Cardiac fibroblast (primary cell): ENCODE data around the gene SSBP3.
A peak's percentile ranks its signal among the peaks of the same experiment; 100 is the strongest.

Experiments used
- DNase-seq, 2 donors: peaks; one replicate each; pipeline versions ENCODE4 v3.0.0 to v3.0.0-alpha.2; 2010; ENCODE audit warnings: low read depth in 2 of 2
- H3K4me3 ChIP-seq, 2 donors: replicated peaks in 1 of 2; 1 replicate in 1 of 2; 2 replicates in 1 of 2; pipeline ENCODE4 v1.5.1; 2011; ENCODE audit warnings: low read depth in 2 of 2, low read length in 2 of 2, mild to moderate bottlenecking in 2 of 2, moderate library complexity in 1 of 2
- TF ChIP-seq, protein P1 (sequence below): IDR thresholded peaks from one replicate; pipeline ENCODE4 v1.5.1; 2011; ENCODE audit warnings: low read depth, mild to moderate bottlenecking, low read length, inconsistent platforms

Gene SSBP3

DNA sequence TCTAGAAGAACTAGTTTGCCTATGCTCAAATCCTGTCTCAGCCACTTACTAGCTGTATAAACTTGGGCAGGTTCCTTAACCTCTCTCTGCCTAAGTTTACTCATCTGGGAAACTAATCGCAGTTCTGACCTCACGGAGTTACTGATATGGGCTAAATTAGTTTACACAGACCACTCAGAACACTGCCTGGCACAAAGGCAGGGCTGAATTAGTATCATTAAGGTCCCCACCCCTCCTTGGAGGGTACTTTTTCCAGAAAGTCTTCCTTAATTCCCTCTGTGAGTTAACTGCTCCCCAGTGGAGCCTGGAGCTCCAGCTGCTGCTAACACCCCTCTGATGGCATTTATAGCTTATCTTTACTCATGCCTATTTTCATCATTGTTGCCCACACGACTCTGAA, 40.3 kb downstream of the SSBP3 start:
- no peak overlapping the region for H3K4me3 ChIP-seq
- TF ChIP-seq, protein P1, sequence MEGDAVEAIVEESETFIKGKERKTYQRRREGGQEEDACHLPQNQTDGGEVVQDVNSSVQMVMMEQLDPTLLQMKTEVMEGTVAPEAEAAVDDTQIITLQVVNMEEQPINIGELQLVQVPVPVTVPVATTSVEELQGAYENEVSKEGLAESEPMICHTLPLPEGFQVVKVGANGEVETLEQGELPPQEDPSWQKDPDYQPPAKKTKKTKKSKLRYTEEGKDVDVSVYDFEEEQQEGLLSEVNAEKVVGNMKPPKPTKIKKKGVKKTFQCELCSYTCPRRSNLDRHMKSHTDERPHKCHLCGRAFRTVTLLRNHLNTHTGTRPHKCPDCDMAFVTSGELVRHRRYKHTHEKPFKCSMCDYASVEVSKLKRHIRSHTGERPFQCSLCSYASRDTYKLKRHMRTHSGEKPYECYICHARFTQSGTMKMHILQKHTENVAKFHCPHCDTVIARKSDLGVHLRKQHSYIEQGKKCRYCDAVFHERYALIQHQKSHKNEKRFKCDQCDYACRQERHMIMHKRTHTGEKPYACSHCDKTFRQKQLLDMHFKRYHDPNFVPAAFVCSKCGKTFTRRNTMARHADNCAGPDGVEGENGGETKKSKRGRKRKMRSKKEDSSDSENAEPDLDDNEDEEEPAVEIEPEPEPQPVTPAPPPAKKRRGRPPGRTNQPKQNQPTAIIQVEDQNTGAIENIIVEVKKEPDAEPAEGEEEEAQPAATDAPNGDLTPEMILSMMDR: no peak
- no peak for DNase-seq

DNA sequence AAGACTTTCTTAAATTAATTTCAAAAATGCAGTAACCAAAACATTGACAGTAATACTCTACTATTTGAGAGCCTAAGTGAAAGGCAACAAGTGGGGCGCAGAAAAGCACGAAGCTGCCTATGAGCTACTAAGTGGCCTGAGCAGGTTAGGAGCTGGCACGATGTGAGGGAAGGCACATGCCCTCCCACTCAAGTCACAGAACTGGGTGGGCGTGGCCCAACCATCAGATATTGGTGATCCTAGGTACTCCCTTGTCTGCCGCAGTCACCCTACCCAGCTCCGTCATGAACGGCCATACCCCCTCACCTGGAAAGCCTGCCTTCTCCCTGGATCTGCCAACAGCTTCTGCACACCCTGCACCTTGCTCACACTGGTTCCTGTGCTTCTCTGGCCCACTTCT, 40.8 kb downstream of the SSBP3 start:
- TF ChIP-seq, protein P1: no peak

DNA sequence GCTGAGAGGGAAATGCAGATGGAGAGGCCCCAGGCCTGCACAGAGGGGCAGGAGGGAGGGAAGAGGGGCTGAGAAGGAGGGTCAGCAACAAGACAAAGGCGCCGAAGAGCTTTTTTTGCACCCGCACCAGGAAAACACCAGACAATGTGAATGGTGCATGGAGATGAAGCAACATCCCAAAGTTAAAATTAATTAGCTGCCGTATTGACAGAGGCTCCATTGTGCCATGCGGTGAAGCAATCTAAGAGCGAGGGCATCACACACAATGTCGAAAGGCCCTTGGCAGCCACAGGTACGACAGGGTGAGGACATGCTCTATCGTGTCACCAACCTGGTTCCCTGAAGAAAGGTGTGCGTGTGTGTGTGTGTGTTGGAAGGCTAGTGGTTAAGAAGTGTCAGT, 41.2 kb downstream of the SSBP3 start:
- no peak for DNase-seq
- TF ChIP-seq, protein P1: no peak
- H3K4me3 ChIP-seq: no peak overlapping the region

More for the DNA sequence above, 40.8 kb downstream of the SSBP3 start:
- H3K4me3 ChIP-seq: no peak overlapping the region
- DNase-seq: no peak

DNA sequence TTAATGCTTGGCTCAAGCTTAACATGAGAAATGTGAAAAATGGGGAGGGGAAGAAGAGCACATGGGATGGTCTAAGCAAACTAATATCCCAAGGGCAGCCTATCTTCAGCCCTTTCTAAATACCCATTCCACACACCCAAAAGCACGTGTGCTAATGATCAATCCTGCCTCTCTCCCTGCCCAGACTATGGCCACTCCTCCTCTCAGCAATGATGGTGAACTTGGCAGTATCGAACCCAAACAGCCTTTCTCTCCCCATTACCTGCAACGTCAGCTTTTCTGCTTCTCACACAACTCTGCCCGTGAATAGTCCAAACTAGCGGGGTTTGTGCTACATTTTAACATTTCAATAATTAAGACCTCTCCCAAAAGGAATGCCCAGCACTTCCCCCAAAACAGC, 41.6 kb downstream of the SSBP3 start:
- TF ChIP-seq, protein P1: no peak
- no peak overlapping the region for H3K4me3 ChIP-seq
- no peak for DNase-seq

DNA sequence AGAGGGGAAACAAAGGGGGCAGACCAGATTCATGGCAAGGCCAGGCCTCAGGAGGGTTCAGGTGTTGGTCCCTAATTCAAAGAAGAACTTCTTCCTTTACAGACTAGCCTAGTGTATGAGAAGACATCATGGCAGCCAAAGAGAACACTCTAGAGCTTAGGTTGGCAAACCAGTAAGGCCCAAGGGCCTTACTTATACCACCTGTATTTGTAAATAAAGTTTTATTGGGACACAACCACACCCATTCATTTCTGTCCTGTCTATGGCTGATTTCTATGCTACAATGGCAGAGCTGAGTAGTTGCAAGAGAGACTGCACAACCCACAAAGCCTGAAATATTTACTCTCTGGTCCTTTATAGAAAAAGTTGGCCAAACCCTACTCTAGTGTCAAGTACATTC, 42.3 kb downstream of the SSBP3 start:
- H3K4me3 ChIP-seq: no peak overlapping the region
- no peak for DNase-seq
- TF ChIP-seq, protein P1: no peak

DNA sequence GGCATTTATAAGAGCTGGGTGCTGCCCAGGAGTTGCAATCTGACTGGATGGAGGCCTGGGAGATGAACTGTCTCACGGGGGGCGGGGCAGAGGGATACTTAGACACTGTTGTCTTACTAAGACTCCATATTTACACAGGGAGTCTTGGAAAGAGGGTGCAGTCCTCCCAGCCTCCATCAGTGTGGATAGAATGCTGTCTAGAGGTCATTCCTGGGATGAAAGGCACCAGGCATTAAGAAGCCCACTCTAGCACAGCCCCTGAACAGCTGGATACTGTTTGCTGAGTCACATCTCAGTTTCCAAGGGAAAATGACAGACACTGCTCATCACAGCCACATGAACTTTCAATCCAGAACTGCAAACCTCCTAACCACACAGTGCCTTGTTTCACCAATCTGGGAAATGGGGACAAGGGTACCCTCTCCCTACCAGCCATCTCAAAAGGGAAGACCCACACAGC, 43.3 kb downstream of the SSBP3 start:
- no peak overlapping the region for H3K4me3 ChIP-seq
- TF ChIP-seq, protein P1: no peak
- DNase-seq: no peak

DNA sequence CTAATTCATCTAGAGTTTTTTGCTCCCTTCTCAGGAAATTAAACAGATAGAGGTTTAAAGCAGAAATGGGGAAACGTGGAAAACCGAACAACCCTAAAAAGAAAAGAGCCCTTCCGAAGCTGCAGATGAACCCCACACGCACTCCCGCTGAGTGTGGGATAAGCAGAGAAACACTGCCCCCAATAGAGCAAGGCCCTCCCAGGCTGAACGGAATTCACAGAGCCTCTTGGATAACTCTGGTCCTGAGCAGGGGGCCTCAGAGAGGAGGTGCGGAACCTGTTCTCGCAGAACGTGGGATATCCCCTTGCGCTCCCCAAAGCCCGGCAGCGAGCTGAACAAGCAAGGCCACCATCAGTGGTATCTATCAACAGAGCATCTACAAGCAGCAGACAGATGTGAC, 44.9 kb downstream of the SSBP3 start:
- no peak overlapping the region for H3K4me3 ChIP-seq
- no peak for DNase-seq
- TF ChIP-seq, protein P1: peak; percentile 4
